Measurements from ENCODE around the gene SMYD3.

DNA sequence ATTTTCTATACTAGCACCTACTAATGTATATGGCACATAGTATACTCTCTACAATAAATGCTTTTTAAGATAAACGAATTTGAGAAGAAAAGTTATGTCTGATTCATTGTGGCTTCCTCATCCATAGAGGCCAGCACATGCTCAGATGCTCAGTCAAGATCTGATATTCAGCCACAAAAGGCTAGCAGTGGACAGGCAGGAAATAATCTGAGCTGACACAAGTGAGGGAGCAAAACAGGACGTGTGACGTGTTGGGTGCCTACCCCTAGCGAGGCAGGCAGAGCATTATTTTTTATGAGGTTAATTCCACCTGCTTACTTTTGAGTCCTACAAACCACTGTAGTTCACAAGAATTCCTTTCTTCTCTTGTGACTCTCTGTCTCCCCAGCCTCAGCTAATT, 550.9 kb downstream of the SMYD3 start:
- TF ChIP-seq, protein P1, sequence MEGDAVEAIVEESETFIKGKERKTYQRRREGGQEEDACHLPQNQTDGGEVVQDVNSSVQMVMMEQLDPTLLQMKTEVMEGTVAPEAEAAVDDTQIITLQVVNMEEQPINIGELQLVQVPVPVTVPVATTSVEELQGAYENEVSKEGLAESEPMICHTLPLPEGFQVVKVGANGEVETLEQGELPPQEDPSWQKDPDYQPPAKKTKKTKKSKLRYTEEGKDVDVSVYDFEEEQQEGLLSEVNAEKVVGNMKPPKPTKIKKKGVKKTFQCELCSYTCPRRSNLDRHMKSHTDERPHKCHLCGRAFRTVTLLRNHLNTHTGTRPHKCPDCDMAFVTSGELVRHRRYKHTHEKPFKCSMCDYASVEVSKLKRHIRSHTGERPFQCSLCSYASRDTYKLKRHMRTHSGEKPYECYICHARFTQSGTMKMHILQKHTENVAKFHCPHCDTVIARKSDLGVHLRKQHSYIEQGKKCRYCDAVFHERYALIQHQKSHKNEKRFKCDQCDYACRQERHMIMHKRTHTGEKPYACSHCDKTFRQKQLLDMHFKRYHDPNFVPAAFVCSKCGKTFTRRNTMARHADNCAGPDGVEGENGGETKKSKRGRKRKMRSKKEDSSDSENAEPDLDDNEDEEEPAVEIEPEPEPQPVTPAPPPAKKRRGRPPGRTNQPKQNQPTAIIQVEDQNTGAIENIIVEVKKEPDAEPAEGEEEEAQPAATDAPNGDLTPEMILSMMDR (IDR thresholded peaks at IDR 0.05): no peak
- TF ChIP-seq POLR2A (IDR thresholded peaks at IDR 0.05): no peak
